Bronchial epithelial cell (primary cell): Measurements from ENCODE around the gene ZAR1. TPM values are rescaled to one million over a fixed set of nuclear protein-coding genes. Genes with fewer than 3 reads are reported as not detected.

Experiments used
- DNase-seq: peaks from one replicate; pipeline ENCODE4 v3.0.0-alpha.2; 2010; ENCODE audit warnings: low read depth
- FAIRE-seq: peaks from 2 replicates; lab custom pipeline; 2011; peaks lifted over from hg19 to GRCh38; lab: Jason Lieb, UNC
- H3K27me3 ChIP-seq: 2 replicates; pipeline ENCODE4 v1.5.1; 2011; ENCODE audit warnings: low read length; ENCODE audit not compliant: control insufficient read depth, insufficient read depth
- H3K36me3 ChIP-seq: 2 replicates; pipeline ENCODE4 v1.5.1; 2011; ENCODE audit warnings: low read length; ENCODE audit not compliant: control insufficient read depth, insufficient read depth
- H3K4me3 ChIP-seq: 2 replicates; pipeline ENCODE4 v1.5.1; 2011; ENCODE audit warnings: mild to moderate bottlenecking, low read depth, low read length, control low read depth
- total RNA-seq: library from RNA; depleted of rRNA; stranded (reverse); fragments of >200 nt; gene quantifications from 2 replicates; pipeline ENCODE4 v1.2.1, GENCODE V29; 2014
- TF ChIP-seq, protein P1 (sequence below): IDR thresholded peaks from 2 replicates; pipeline ENCODE4 v1.5.1; 2011; ENCODE audit warnings: mild to moderate bottlenecking, moderate library complexity, low read length, control low read depth, inconsistent platforms; ENCODE audit not compliant: insufficient read depth, severe bottlenecking

ZAR1 gene
- total RNA-seq, 1 donor from 2014 or later = under 0.01 TPM

GRCh38 chr4:48504026-48504330 is 13.9 kb downstream of the ZAR1 start:
- Histone ChIP-seq H3K27me3 (no peaks in the 10 kb centered on the region), H3K36me3 (peaks cover 5% of the 10 kb centered on the region), H3K4me3 (no peak overlapping the region)
- FAIRE-seq (no peak), DNase-seq (no peak)
- TF ChIP-seq, protein P1, sequence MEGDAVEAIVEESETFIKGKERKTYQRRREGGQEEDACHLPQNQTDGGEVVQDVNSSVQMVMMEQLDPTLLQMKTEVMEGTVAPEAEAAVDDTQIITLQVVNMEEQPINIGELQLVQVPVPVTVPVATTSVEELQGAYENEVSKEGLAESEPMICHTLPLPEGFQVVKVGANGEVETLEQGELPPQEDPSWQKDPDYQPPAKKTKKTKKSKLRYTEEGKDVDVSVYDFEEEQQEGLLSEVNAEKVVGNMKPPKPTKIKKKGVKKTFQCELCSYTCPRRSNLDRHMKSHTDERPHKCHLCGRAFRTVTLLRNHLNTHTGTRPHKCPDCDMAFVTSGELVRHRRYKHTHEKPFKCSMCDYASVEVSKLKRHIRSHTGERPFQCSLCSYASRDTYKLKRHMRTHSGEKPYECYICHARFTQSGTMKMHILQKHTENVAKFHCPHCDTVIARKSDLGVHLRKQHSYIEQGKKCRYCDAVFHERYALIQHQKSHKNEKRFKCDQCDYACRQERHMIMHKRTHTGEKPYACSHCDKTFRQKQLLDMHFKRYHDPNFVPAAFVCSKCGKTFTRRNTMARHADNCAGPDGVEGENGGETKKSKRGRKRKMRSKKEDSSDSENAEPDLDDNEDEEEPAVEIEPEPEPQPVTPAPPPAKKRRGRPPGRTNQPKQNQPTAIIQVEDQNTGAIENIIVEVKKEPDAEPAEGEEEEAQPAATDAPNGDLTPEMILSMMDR = no peak

DNA sequence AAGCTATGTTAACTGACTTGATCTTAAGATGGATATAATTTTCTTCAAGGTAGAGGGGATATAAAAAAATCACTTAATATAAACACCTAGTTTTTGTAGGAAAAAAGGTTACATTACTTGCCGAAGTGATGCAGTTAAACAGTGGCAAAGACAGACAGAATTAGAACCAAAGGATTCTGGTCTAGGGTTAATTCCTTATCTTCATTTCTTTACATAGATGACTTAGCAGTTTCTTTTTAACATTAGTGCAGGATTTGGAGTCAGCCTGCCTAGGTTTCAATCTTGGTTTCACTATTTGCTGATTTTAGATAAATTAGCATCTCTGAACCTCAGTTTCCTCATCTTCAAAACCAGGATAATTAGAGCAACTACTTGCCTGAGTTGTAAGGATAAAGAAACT is 14.3 kb downstream of the ZAR1 start:
- Histone ChIP-seq H3K36me3 (peaks cover 5% of the 10 kb centered on the region), H3K4me3 (no peak overlapping the region), H3K27me3 (no peaks in the 10 kb centered on the region)
- DNase-seq (no peak), FAIRE-seq (no peak)
- TF ChIP-seq, protein P1 = no peak

- TF ChIP-seq, protein P1 = no peak
- Histone ChIP-seq H3K4me3 (no peak overlapping the region), H3K27me3 (no peaks in the 10 kb centered on the region), H3K36me3 (peaks cover 9% of the 10 kb centered on the region)
- FAIRE-seq = no peak
- no peak for DNase-seq
Observed at GRCh38 chr4:48506716-48507115, 16.7 kb downstream of the ZAR1 start.

- TF ChIP-seq, protein P1 = no peak
- FAIRE-seq = no peak
- Histone ChIP-seq H3K36me3 (peaks cover 10% of the 10 kb centered on the region), H3K27me3 (no peaks in the 10 kb centered on the region), H3K4me3 (no peak overlapping the region)
- no peak for DNase-seq
Observed at GRCh38 chr4:48509543-48509942, 19.5 kb downstream of the ZAR1 start.

GRCh38 chr4:48518143-48518542 is 28.1 kb downstream of the ZAR1 start:
- DNase-seq (no peak), FAIRE-seq (no peak)
- Histone ChIP-seq H3K4me3 (no peak overlapping the region), H3K36me3 (peaks cover 6% of the 10 kb centered on the region), H3K27me3 (no peaks in the 10 kb centered on the region)
- TF ChIP-seq, protein P1 = no peak

DNA sequence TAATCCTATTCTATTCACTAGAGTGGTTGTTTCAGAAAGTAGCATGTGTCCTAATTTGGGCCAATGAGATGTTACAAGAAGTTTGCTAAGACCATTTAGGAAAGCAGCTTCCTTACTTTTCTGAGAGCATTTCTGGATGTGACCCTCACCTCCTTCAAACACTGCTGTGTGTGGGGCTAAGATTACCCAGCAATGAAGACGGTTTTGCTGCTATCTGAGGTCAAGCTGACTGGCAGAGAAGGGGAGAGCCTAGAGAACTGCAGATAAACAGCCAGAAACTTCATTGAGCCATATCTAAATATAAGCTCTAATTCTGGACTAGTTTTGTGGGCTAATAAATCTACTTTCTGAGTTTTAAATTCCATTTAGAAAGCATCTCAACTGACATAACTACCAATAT is 36.4 kb downstream of the ZAR1 start:
- Histone ChIP-seq H3K36me3 (peaks cover 6% of the 10 kb centered on the region), H3K27me3 (no peaks in the 10 kb centered on the region), H3K4me3 (no peak overlapping the region)
- DNase-seq (no peak), FAIRE-seq (no peak)
- TF ChIP-seq, protein P1 = no peak
